Activated CD4-positive, alpha-beta T cell treated with anti-CD3 and anti-CD28 coated beads for 36 hours (primary cell): Measurements from ENCODE around the gene ZCCHC2. TPM values are rescaled to one million over a fixed set of nuclear protein-coding genes. Genes with fewer than 3 reads are reported as not detected.

Source experiments
- ATAC-seq: fragments of 200-7000 bp; cut with Tn5 transposase; one replicate; pipeline ENCODE4 v1.10.0; 2021; ENCODE audit warnings: mild to moderate bottlenecking, moderate library complexity
- CTCF ChIA-PET: fragments of 350-600 bp; sonication (Branson Sonifier 250); formaldehyde crosslinking; loops from one replicate; lab custom pipeline; 2021; ENCODE audit warnings: antibody characterized with exemption; lab: Charles Lee
- POLR2A ChIA-PET: fragments of 350-600 bp; sonication (Branson Sonifier 250); formaldehyde crosslinking; loops from one replicate; lab custom pipeline; 2021; ENCODE audit warnings: antibody characterized with exemption, inconsistent platforms; lab: Charles Lee
- DNase-seq: peaks from one replicate; pipeline ENCODE4 v3.0.0-alpha.2; 2020
- H3K27ac Mint-ChIP-seq: one replicate; pipeline ENCODE4 v1.8.0; 2021; ENCODE audit warnings: mixed read lengths
- H3K27me3 Mint-ChIP-seq: one replicate; pipeline ENCODE4 v1.8.0; 2021; ENCODE audit warnings: mixed read lengths
- H3K36me3 Mint-ChIP-seq: one replicate; pipeline ENCODE4 v1.8.0; 2021; ENCODE audit warnings: low read depth, mixed read lengths
- H3K4me1 Mint-ChIP-seq: one replicate; pipeline ENCODE4 v1.8.0; 2021; ENCODE audit warnings: mixed read lengths
- H3K4me3 Mint-ChIP-seq: one replicate; pipeline ENCODE4 v1.8.0; 2021; ENCODE audit warnings: mild to moderate bottlenecking, moderate library complexity, mixed read lengths
- H3K9me3 Mint-ChIP-seq: one replicate; pipeline ENCODE4 v1.8.0; 2021; ENCODE audit warnings: low read depth, mixed read lengths
- intact Hi-C, 2 experiments: fragments of 100-400 bp; cut with DNase I in 1 of 2; cut with micrococcal nuclease in 1 of 2; formaldehyde crosslinking; loops; one replicate each; pipeline versions ENCODE4 v1.14.2 to v1.15.1; 2022 to 2024; cut with DNase I, micrococcal nuclease
- total RNA-seq, 2 experiments: library from RNA; stranded (reverse); gene quantifications; one replicate each; pipeline ENCODE4 v1.2.3, GENCODE V29; 2021

The ZCCHC2 gene
- total RNA-seq, 2 experiments from 2014 or later, result 26.1 to 40.1 TPM

DNA sequence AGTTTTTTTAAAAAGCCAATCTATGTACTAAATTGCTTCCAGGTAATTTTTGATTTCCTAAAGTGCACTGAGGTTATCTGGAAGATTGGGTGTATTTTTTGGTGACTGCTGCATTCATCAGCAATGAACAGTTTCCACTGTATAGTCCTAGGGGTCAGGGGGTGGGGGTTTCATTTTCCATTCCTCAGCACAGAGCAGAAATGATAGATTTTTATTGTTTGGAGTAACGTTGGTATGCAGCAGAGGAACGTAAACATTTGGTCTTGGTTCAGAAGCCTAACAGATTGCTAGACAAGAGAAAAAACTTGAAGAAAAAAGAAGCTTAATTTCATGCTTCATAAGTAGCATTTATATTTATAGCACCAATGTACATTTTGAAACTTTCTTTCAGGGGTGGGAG lies 54.9 kb downstream of the ZCCHC2 start:
- ATAC-seq (no peak), DNase-seq (peak; percentile 39)
- H3K27ac Mint-ChIP-seq, result peak overlapping the region; percentile 55
- ChIA-PET POLR2A (no interaction called here), CTCF (interaction anchor here (0.5 to 1.9 kb wide), 6 partner anchors 8 to 381 kb away, joined by 3 to 9 read pairs (median 4); partner anchors contain the start of gene PHLPP1)
- H3K36me3 Mint-ChIP-seq, result peaks cover 50% of the 10 kb centered on the region
- H3K4me1 Mint-ChIP-seq, result peaks cover 21% of the 10 kb centered on the region
- no peak overlapping the region for H3K4me3 Mint-ChIP-seq
- no peaks in the 10 kb centered on the region for H3K9me3 Mint-ChIP-seq
- no peaks in the 10 kb centered on the region for H3K27me3 Mint-ChIP-seq
- intact Hi-C loops, result no loop called here

DNA sequence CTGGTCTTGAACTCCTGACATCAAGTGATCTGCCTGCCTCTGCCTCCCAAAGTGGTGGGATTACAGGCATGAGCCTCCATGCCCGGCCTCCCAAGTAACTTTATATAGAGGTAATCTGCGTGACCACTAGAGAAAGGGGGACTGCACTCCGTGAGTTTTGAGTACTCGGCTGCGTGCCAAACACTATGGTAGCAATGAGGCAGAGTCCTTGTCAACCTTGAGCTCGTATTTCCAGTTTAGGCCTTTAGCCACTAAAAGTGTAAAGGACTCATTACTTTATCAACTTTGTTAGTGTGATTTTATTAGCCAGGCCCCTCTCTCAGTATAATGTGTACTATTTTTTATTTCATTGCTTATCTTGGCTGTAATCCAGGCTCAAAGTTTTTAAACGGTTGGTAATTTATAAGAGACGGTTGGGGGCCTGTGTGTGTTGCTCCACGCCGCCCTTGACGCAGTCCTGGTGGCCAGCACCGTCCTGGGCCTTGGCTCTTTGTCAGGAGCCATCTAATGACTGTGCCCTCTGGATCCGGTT lies 56.2 kb downstream of the ZCCHC2 start:
- CTCF ChIA-PET, result interaction anchor here (0.9 to 1.9 kb wide), 4 partner anchors 14 to 336 kb away, joined by 3 to 5 read pairs (median 3); no protein-coding TSS in a partner anchor
- POLR2A ChIA-PET, result no interaction called here
- no peaks in the 10 kb centered on the region for H3K9me3 Mint-ChIP-seq
- peak overlapping the region; percentile 52 for H3K27ac Mint-ChIP-seq
- ATAC-seq (no peak), DNase-seq (no peak)
- no peak overlapping the region for H3K4me3 Mint-ChIP-seq
- H3K4me1 Mint-ChIP-seq, result peaks cover 27% of the 10 kb centered on the region
- H3K27me3 Mint-ChIP-seq, result no peaks in the 10 kb centered on the region
- intact Hi-C loops, result no loop called here
- peaks cover 44% of the 10 kb centered on the region for H3K36me3 Mint-ChIP-seq

DNA sequence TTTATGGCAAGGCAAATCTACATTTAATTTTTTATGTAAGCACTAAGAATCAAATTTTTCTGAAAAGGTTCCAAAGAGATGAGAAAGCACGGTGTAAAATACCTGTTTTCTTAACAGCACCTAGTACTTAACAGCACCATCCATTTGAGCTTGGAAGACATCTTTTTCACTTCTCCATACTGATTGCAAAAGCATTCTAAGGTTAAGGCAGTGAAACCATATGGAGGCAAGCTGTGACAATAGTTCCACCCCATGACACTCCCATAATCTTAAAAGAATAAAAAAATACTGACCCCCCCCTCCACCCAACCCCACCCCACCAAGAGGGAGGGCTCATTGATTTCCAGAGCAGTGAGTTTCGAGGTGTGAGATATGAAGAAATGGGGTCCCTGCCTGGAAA lies 60.6 kb downstream of the ZCCHC2 start:
- H3K36me3 Mint-ChIP-seq, result peaks cover 23% of the 10 kb centered on the region
- intact Hi-C loops, result no loop called here
- H3K27ac Mint-ChIP-seq, result peak overlapping the region; percentile 27
- peaks cover 39% of the 10 kb centered on the region for H3K4me1 Mint-ChIP-seq
- no peaks in the 10 kb centered on the region for H3K9me3 Mint-ChIP-seq
- POLR2A ChIA-PET, result no interaction called here
- H3K4me3 Mint-ChIP-seq, result no peak overlapping the region
- H3K27me3 Mint-ChIP-seq, result no peaks in the 10 kb centered on the region
- no peak for ATAC-seq
- CTCF ChIA-PET, result interaction anchor here (0.6 to 3.8 kb wide), 22 partner anchors 7 to 399 kb away, joined by 3 to 24 read pairs (median 4); partner anchors contain the start of gene PHLPP1
- DNase-seq, result no peak

DNA sequence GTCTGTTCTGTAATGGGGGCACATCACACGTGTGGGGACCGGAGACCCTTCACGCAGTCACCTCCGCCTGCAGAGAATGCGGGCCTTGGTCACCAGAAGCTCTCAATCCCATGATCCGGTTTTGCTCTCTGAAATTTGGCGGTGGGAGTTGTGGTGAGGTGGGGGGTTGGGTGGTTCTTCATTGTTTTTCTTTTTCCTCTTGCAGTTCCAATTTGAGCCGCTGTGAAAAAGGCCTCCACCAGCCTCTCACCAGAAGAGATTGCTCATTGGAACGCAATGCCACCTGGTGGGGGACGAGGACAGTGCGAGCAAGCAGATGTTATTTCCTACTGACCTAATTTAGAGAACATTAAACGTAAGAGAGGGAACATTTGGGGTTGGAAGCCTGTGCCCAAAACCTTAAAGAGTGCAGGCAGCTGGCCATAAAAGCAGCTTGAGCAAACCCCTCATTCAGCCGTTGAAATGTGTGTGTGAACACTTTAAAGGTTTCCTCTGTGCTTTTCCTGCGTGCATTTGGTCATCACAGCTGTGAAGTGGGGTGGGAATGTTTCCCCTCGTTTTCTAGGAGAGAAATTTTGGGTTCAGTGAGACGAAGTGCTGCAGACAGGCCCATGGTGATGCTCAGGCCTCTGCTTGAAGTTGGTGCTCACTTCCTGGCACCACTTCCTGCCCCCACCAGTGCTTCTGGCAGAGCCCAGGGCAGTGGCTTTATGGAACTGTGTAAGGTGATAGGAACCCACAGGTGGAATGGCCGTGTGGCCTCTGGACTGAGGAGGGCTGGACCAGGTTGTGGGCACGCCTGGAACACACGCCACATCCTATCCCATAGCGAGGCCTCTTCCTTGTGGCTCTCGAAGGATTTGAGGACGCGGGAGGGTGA lies 61.7 kb downstream of the ZCCHC2 start:
- peak; percentile 71 for ATAC-seq
- intact Hi-C loops, result loop anchor here (1.0 to 5.0 kb wide), 13 partner anchors 27 to 401 kb away; partner anchors contain the start of genes TNFRSF11A (in 2 of the 2), PIGN (in 1 of the 2) and RELCH (in 1 of the 2)
- H3K27me3 Mint-ChIP-seq, result no peaks in the 10 kb centered on the region

DNA sequence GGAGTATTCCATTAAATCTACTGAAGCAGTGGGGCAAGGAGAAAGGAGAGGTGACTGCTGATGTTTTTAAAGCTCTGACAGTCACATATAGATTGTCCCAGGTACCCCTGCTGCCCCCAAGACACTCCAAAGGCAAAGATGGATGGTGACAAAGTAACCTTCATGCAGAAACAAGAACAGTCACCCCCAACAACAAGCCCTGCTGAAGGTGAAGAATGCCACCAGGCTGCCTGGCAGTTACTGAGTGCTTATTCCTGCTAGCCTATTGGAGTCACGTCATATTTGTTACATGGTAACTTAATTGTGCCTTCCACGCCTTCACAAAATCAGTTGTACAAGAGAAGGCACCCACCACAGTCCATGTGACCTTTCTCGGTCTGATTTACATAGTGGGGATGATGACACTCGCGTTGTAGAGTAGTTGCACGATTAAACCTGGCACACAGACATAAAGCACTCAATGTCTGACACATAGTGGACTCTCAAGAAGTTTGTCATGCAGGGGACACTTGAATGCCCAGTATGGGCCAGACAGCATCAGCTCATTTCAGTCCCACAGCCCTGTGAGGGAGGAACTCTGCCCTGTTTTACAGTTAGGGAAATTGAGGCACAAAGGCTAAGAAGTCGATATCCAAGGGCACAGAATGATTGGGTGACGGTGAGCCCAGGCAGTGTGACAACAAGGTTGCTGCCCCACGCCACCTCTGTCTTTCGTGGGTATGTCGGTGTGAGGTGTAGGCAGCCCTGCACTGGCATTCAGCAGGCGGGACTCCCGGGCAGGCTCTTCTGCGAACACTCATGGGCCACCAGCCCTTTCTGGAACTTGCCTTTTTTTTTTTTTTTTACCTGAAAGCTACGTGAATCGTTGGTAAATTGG lies 62.7 kb downstream of the ZCCHC2 start:
- no peaks in the 10 kb centered on the region for H3K27me3 Mint-ChIP-seq
- DNase-seq, result peak; percentile 80
- H3K27ac Mint-ChIP-seq, result peak overlapping the region; percentile 91
- H3K4me3 Mint-ChIP-seq, result no peak overlapping the region
- H3K36me3 Mint-ChIP-seq, result peaks cover 15% of the 10 kb centered on the region
- ChIA-PET POLR2A (interaction anchor here (0.6 kb wide), 1 partner anchor 810 kb away, joined by 4 read pairs; no protein-coding TSS in a partner anchor), CTCF (interaction anchor here (0.5 to 3.8 kb wide), 27 partner anchors 8 to 405 kb away, joined by 3 to 24 read pairs (median 4); partner anchors contain the start of gene ZCCHC2)
- no peaks in the 10 kb centered on the region for H3K9me3 Mint-ChIP-seq
- ATAC-seq, result peak; percentile 82
- intact Hi-C loops, result loop anchor here (1.0 to 5.0 kb wide), 13 partner anchors 28 to 398 kb away; partner anchors contain the start of genes TNFRSF11A (in 2 of the 2), PHLPP1 (in 1 of the 2), PIGN (in 1 of the 2) and RELCH (in 1 of the 2)
- peaks cover 39% of the 10 kb centered on the region for H3K4me1 Mint-ChIP-seq

More for the DNA sequence above, 61.7 kb downstream of the ZCCHC2 start:
- CTCF ChIA-PET, result interaction anchor here (0.6 to 3.8 kb wide), 30 partner anchors 8 to 398 kb away, joined by 3 to 24 read pairs (median 3); partner anchors contain the start of gene PHLPP1
- peaks cover 39% of the 10 kb centered on the region for H3K4me1 Mint-ChIP-seq
- POLR2A ChIA-PET, result interaction anchor here (0.6 kb wide), 1 partner anchor 811 kb away, joined by 4 read pairs; no protein-coding TSS in a partner anchor
- no peaks in the 10 kb centered on the region for H3K9me3 Mint-ChIP-seq
- H3K36me3 Mint-ChIP-seq, result peaks cover 20% of the 10 kb centered on the region
- DNase-seq, result peak; percentile 93
- H3K4me3 Mint-ChIP-seq, result peak overlapping the region; percentile 1
- H3K27ac Mint-ChIP-seq, result peak overlapping the region; percentile 91

DNA sequence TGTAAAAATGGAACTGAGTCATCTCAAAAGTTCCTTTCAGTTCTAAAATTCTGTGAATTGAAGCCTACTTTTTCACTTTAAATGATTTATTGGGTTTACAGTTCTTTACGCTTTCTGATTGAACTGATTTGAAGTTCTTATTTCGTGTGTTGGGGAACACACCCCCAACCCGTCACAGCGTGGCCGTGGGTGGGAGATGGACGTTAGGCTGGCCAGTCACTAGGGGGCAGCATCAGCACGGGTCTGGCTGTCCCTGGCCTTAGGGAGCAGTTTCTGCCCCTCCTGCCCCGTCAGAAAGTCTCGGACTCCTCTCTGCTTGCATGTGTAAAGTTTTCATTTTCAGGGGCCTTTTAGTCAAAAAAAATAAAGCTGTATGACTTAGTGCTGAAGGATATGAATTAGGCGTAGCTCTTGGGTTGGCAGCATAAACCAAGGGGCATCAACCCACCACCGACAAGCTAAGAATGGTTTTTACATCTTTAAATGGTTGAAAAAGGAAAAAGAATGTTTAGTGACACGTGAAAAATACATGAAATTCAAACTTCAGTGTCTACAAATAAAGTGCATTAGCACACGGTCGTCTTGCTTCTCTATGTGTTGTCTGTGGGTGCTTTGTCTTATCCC lies 63.4 kb downstream of the ZCCHC2 start:
- Mint-ChIP-seq H3K4me3 (peak overlapping the region; percentile 19), H3K27me3 (no peaks in the 10 kb centered on the region), H3K27ac (peak overlapping the region; percentile 91), H3K4me1 (peaks cover 41% of the 10 kb centered on the region), H3K36me3 (peaks cover 15% of the 10 kb centered on the region), H3K9me3 (no peaks in the 10 kb centered on the region)
- peak; percentile 91 for DNase-seq
- ChIA-PET CTCF (interaction anchor here (0.7 to 3.8 kb wide), 26 partner anchors 9 to 396 kb away, joined by 3 to 24 read pairs (median 4); partner anchors contain the start of genes PHLPP1 and ZCCHC2), POLR2A (interaction anchor here (0.6 kb wide), 1 partner anchor 59 kb away, joined by 6 read pairs; no protein-coding TSS in a partner anchor)
- intact Hi-C loops, result loop anchor here (1.0 to 5.0 kb wide), 10 partner anchors 126 to 399 kb away; partner anchors contain the start of genes PHLPP1 (in 1 of the 2), PIGN (in 1 of the 2), RELCH (in 1 of the 2) and TNFRSF11A (in 1 of the 2)
- ATAC-seq, result peak; percentile 65

DNA sequence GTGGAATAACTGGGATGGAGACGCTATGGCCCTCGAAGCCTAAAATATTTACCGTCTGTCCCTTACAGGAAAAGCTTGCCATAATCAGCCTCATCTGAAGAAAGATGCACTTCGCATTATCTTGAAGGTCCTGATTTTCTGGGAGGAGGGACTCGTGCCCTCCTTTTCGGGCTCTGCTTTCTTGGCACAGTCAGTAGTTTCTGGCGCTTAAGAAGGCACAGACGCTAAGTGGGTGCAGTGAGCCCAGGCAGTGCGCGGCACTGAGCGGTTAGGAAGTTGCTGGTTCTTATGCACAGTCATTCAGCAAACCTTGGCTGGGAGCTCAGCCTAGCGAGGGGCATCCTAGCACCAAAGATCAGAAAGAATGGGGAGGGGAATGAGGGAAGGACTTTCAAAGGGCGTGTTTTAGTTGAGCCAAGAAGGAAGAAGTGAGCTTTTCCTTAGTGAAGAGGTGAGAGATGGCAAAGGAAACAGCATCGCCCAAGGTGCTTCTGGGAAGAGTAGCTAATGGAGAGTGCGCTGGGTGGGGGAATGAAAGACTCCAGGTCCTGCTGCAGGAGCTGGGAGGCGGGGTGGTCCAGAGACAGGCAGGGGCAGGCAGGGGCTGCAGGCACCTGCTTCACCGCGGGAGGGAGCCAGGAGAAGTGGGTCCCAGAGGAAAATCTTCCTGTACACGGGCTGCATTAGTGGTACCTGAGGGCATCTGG lies 64.1 kb downstream of the ZCCHC2 start:
- Mint-ChIP-seq H3K36me3 (peaks cover 13% of the 10 kb centered on the region), H3K27ac (peak overlapping the region; percentile 47), H3K4me1 (peaks cover 44% of the 10 kb centered on the region), H3K4me3 (no peak overlapping the region), H3K9me3 (no peaks in the 10 kb centered on the region), H3K27me3 (no peaks in the 10 kb centered on the region)
- peak; percentile 17 for DNase-seq
- CTCF ChIA-PET, result interaction anchor here (0.7 to 3.8 kb wide), 19 partner anchors 10 to 396 kb away, joined by 3 to 24 read pairs (median 4); partner anchors contain the start of gene PHLPP1
- intact Hi-C loops, result loop anchor here (1.0 to 5.0 kb wide), 10 partner anchors 125 to 400 kb away; partner anchors contain the start of genes PHLPP1 (in 1 of the 2), PIGN (in 1 of the 2), RELCH (in 1 of the 2) and TNFRSF11A (in 1 of the 2)
- ATAC-seq, result no peak
- POLR2A ChIA-PET, result interaction anchor here (0.6 kb wide), 1 partner anchor 60 kb away, joined by 6 read pairs; no protein-coding TSS in a partner anchor

DNA sequence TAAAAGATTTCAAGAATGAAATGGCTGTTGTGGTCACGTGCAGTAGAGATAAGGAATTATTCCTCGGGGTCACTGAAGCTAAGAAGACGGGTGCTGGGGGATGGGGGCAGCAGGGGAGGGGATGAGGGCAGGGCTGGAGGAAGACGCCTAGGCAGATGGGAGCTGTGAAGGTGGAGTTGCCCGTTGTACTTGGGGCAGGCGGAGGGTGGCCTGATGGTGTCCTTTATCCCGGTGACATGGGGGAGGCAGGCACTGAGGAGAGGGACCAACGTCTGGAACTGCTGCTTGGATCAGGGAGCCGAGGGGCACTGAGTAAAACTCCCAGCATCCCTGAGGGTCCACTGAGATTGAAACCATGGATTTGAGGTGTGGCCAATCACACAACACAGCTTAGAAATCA lies 64.9 kb downstream of the ZCCHC2 start:
- intact Hi-C loops, result loop anchor here (5.0 kb wide), 6 partner anchors 125 to 400 kb away; partner anchors contain the start of genes PIGN (in 1 of the 2), RELCH (in 1 of the 2) and TNFRSF11A (in 1 of the 2)
- CTCF ChIA-PET, result interaction anchor here (0.9 to 2.2 kb wide), 5 partner anchors 20 to 395 kb away, joined by 3 to 10 read pairs (median 4); no protein-coding TSS in a partner anchor
- POLR2A ChIA-PET, result no interaction called here
- no peak for ATAC-seq
- DNase-seq, result no peak
- H3K36me3 Mint-ChIP-seq, result peaks cover 11% of the 10 kb centered on the region
- H3K9me3 Mint-ChIP-seq, result peaks cover 3% of the 10 kb centered on the region
- H3K27ac Mint-ChIP-seq, result no peak overlapping the region
- H3K4me3 Mint-ChIP-seq, result no peak overlapping the region
- H3K27me3 Mint-ChIP-seq, result peaks cover 3% of the 10 kb centered on the region
- H3K4me1 Mint-ChIP-seq, result peaks cover 44% of the 10 kb centered on the region

DNA sequence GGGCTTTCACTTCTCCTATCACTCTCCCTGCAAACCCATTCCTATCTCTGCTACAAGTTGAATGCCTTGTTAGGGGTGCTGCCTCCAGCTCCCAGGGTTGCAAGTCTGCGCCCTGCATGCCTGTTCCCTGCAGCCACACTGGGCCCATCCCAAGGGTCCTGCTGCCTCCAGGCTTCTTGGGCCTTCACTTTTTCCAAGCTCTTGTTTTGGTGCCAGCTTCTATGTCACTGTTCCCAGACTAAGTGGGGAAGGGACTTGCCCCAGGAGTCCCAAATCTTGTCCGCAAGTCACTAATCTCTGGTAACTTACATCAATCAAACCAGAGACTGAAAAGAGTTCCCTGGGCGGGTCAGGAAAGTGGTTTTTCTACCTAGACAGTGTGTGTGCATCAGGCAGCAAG lies 65.4 kb downstream of the ZCCHC2 start:
- ChIA-PET CTCF (interaction anchor here (0.9 to 2.2 kb wide), 5 partner anchors 20 to 394 kb away, joined by 3 to 10 read pairs (median 4); no protein-coding TSS in a partner anchor), POLR2A (no interaction called here)
- peaks cover 11% of the 10 kb centered on the region for H3K36me3 Mint-ChIP-seq
- no peak overlapping the region for H3K27ac Mint-ChIP-seq
- no peak overlapping the region for H3K4me3 Mint-ChIP-seq
- intact Hi-C loops, result loop anchor here (5.0 kb wide), 6 partner anchors 124 to 401 kb away; partner anchors contain the start of genes PIGN (in 1 of the 2), RELCH (in 1 of the 2) and TNFRSF11A (in 1 of the 2)
- no peak for ATAC-seq
- peaks cover 5% of the 10 kb centered on the region for H3K27me3 Mint-ChIP-seq
- peaks cover 3% of the 10 kb centered on the region for H3K9me3 Mint-ChIP-seq
- no peak for DNase-seq
- peaks cover 44% of the 10 kb centered on the region for H3K4me1 Mint-ChIP-seq
